Inflammatory macrophage treated with lipopolysaccharide for 1 hour (primary cell): ENCODE results near the gene RRP15.

Experiments
- DNase-seq, 2 donors: peaks; one replicate each; pipeline ENCODE4 v3.0.0-alpha.2; 2020 to 2022

Gene RRP15, protein sequence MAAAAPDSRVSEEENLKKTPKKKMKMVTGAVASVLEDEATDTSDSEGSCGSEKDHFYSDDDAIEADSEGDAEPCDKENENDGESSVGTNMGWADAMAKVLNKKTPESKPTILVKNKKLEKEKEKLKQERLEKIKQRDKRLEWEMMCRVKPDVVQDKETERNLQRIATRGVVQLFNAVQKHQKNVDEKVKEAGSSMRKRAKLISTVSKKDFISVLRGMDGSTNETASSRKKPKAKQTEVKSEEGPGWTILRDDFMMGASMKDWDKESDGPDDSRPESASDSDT

DNA sequence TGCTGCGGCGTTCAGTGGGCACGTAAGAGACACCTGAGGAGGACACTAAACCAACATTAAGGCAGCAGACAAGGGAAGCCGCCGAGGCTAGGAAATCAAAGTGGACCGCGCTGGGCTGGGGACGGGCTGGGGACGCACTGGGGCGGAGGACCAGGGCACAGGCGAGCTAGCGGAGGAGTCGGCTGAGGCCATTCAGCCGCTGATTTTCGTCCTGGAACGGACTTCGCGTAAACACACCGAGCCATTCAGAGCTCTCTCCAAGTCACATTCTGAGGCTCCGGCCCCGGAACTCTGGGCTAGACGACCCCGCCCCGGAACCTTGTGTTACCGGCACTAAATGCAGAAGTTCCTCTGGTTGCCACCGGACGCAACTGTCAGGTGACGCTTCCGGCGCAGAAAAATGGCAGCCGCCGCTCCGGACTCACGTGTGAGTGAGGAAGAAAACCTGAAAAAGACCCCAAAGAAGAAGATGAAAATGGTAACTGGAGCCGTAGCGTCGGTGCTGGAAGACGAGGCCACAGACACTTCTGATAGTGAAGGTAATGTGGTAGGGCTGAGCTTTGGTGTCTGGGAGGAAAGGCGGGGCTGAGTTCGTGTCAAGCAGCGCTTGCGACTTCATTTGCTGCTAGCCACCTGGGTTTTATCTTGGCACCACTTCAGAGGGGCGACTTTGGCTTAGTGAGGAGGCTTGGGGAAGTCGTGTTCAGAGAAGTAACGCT lies at the start of gene RRP15:
Gene RRP15, plus strand, starts transcription at position 377 of the 719 bp plus-strand sequence. Its CDS starts 24 bp downstream, at position 401.
- peak; percentile 83 to 94 for DNase-seq

DNA sequence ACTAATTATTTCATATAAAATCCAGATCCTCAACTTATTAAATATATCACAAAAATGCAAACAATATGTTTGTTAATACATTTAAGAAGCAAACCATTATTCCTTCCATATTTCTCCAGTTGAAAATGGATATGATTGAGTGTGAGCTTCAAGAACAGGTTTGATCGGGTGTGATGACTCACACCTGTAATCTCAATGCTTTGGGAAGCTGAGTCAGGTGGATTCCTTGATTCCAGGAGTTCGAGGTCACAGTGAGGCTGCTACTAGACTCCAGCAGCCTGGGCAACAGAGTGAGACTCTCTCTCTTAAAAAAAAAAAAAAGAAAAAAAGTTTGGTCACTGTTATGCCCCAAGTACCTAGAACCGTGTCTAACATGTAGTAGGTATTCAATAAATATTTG lies 42.9 kb upstream of the RRP15 start:
- no peak for DNase-seq

DNA sequence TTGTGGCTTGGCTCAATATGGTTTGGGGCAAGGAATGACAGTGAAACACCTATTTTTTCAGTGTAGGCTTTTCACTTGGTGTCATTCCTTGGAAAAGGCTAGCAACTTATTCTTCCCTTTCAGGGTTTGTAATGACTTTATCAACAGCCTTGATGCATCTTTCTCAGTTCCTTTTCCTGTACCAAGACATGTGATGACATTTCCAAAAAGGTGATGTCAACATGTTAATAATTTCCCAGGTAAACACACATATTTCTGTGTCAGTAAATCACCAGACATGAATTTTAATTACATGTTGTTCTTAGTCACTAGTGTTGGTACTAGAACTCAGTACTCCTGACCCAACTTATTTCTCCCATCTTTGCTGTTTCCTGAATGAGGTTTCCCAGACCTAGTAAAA lies 37.8 kb upstream of the RRP15 start:
- no peak for DNase-seq

DNA sequence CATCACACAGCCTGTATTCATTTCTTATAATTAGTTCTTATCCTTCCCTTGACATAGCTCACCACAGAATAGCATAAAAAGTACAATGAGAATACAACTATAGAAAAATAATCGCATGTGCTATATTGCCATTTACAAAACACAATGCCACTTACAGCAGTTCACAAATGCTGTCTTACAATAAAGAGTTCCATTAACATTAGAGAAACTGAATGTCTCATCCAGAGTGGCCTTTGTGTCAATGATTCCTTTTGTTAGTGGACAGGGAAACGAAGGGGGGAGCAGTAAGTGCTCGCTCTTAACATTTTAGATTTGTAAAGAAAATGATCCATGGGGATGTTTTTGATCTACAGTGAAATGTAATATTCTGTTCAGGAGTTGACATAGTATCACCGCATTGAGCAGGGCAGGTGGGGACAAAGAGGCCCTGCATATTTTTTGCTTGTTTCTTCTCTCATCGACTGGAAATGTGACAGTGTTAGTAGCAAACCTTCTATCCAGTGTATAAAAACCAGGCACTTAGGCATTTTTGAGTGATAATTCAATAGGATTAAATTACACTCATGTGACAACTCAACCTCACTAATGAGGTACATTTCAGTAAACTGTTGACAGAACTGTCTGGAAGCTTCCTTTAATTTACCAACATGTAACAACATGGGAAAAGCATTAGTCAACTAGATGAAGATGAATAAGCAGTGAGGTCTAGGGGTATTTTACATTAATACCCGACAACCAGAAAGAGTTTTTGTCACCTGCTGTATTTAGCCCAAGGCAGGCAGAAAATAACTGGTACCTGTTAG lies 35.6 kb upstream of the RRP15 start:
- no peak for DNase-seq

DNA sequence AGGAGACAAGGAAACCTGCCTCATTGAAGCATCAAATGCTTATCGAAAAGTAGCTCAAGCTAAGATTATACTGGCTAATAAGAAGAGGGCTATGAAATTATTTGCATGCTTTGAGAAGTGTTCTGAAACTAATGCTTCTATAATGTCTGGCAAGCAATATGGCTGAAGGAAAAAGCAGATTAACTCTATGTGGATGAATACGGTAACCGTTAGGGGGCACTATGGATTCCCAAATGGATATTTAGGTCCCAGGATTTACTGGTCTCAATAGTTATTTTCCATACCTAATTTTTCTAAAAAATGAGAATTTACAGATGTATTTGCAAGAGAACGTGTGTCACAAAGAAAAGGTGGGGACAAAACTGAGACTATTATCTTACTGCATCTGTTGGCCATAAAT lies 34.6 kb upstream of the RRP15 start:
- DNase-seq = no peak

DNA sequence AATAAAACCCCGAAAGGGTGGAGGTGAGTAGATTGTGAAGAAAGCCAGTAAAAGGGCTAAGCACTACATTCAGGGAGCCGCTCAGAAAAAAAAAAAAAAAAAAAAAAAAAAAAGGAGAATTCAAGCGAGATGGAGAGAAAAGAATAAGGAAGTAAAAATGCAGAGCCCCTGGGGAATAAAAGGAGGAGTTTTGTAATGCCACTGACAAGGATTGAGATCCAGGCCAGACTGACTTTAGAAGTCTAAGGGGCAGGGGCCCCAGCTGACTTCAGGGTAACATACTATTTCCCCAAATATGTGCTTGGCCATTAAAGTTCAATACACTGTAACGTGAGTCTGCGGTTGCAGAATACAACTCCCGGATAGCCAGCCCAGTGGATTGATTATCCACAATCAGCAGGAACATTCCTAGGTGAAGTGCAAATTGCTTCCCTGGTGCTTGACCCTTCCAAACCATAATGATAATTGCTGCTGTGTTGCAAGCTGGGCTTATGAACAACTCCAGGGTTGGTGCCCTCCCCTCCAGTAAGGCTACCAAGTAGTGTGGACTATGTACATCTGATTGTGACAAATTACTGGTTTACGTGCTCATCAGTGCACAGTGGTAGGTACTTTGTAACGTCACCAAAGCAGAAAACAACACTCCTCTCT lies 30.7 kb upstream of the RRP15 start:
- no peak for DNase-seq

DNA sequence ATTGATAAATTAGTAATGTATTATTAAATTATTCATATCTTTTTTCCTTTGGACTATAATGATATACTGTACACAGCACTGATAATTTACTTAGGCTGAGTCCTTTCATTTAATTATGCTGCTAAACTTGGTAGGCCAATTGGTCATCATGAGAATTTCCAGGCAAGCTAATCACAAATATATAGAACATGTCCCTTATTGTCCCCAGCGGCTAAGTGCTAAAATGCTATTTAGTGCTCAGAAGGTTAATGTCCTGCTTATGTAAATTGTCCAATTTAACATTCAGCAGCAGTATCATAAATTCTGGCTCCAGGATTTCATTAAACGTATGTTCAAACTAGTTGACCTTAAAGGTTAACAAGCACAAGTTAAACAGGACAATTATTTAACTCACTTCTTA lies 30.0 kb upstream of the RRP15 start:
- no peak for DNase-seq

DNA sequence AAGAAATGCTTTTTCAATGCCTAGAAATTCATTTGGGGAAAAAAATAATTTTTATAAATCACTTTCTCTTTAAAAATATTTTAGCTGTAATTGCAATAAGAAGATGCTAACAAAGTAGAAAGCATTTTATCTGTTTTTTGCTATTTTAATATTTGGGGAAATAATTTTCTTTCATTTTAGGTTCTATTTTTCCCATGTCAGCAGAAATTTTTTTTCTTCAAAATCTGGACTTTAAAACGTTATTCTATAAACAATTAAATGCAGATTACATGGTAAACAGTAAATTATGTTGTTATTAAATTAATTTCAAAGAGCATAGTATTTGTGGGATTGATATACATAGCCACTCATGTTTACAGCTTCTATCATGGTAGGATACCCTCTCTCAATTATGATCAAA lies 27.7 kb upstream of the RRP15 start:
- no peak for DNase-seq

DNA sequence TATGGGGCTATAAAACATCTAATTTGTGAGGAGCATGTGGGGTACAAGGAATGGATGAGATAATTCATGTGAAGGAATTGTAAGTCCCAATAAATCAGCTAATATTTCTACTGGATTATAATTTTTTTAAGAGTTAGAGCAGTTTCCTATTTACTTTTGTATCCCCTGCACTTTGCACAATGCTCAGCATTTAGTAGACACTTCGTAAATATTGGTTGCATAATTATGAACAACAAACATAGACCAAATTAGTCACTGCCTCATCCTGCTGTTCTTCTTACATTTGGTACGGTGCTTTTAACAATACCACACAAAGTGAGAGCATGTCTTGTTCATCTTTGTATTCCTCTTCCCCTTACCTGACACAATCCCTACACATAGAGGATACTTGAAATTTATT lies 27.1 kb upstream of the RRP15 start:
- DNase-seq = no peak

DNA sequence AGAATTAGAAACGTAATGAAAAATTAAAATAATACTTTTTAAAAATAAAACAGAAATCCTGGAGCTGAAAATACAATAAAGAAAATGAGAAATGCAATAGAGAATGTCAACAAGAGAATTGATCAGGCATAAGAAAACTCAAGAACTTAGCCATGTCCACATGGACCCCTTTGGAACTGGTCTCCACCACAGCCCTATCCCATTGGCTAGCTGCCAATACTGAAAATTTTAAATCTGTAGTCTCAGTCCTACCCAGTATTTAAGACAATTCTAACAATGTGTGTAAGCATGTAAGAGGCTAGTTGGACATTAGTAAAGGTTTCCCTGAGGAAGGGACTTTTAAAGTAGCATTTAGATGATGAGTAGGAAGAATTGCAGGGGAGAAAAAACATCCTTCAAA lies 25.8 kb upstream of the RRP15 start:
- DNase-seq = no peak

DNA sequence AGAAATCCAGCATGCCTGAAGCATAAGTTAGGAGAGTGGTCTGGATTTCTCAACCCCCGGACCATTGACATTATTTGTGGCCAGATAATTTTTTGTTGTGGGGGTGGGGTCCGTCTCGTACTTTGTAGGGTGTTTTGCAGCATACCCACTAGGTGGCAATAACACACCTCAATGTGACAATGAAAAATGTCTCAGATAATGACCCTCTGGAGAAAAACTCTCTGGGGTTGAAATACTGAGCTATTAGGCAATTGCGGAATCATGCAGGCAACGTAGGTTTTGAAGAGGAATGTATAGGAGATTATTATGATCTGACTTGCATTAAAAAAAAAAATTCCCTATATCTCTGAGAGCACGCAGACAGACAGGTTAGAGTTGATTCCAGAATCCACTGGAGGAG lies 25.3 kb upstream of the RRP15 start:
- peak in 1 of 2 donors; percentile 1 for DNase-seq

DNA sequence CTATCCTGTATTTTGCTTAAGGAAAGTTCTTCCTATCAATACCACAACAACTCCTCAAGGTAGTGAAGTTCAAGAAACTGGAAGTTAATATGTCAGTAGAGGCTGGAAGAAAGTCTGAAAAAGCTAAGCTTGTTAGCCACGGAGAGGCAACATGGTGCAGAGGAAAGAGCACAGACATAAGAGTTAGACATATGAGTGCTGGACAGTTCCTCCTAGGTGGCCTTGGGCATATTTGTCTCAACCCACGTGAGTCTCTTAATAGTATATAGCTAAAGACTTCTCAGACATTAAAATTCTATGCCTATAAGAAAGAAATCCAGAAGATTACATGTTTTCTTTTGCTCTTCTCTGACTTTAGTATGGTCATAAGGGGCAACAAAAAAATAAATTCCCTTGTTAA lies 22.8 kb upstream of the RRP15 start:
- no peak for DNase-seq

DNA sequence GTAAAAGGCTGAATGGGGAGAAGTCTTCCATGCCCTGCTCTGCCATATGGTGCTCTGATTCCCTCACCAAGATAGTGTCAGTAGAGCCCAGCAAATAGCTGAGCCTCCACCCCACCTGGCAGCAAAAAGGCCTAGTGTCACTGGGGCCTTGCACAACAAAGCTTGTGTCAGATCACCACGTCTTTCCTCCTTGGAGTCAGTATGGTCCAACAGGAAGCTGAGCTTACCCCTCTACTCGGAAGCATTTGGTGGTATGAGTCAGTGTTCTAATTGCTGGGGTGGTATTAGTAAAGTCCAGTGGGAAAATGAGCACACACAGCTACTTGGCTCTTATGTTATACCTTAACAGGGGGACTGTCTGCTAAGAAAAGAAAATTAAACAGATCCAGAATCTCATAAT lies 18.7 kb upstream of the RRP15 start:
- no peak for DNase-seq

DNA sequence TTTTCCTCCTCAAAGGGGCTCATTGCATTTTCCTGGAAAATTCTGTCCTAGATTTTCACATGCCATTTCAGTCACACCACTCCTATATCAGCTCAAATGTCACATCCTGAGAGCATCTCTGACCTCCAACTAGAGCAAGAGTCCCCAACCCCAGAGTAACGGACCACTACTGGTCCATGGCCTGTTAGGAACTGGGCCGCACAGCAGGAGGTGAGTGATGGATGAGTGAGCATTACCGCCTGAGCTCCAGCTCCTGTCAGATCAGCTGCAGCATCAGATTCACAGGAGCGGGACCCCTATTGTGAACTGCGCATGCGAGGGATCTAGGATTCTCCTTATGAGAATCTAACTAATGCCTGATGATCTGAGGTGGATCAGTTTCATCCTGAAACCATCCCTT lies 12.7 kb upstream of the RRP15 start:
- no peak for DNase-seq

DNA sequence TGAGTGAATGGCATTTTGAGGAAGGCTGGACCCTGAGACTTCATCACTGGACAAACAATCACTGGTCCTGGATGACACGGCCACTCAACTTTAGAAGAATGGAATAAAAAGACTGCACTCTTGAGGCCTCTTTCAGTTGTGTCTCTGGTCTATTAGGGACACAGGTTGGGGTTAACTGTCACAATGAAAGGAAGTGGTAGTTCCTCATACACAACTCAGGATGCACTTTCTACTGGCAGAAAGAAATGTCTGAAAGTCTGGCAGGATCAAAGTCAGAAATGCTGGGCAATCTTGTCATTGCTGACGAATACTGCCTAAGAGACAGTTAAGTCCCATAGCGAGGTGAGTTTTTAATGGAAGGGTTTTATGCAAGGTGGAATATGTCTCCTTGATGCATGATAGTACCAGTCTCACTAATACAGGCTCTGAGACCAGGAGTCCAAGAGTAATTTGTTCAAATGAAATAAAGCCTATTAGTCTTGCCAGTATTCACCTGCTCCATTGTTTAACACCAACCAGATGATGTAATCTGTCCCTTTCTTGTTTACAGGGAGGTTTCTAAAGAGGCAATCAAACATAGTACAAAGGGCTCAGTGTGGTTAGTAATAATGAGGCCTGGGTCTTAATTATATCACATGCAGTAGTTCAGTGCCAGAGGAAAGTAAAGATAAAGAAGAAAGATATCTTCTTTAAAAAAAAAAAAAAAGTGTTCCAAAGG lies 11.2 kb upstream of the RRP15 start:
- no peak for DNase-seq

DNA sequence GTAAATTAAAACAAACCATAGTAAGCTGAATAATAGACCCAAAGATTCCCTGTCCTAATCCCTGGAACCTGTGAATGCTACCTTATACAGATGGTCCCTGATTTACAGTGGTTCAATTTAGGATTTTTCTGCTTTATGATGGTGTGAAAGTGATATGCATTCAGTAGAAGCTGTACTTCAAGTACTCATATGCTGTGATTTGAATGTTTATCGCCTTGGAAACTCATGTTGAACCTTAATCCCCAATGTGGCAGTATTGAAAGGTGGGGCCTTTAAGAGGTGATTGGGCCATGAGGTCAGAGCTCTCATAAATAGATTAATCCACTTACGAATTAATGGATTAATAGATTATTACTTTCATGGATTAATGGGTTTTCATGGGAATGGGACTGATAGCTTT lies 10.6 kb upstream of the RRP15 start:
- DNase-seq = no peak

DNA sequence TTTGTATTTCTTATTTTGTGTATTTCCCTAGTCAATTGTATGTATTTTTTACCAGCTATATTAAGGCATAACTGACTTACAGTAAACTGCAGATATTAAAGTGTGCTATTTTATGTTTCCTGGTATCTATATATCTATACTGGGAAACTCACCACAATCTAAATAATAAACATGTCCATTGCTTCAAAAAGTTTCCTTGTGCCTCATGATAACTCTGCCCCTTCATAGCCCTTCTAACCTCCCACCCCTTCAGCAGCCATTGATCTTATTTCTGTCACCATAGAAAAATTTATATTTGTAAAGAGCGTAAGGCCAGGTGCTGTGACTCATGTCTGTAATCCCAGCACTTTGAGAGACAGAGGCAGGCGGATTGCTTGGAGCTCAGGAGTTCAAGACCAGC lies 9.3 kb upstream of the RRP15 start:
- DNase-seq = no peak

DNA sequence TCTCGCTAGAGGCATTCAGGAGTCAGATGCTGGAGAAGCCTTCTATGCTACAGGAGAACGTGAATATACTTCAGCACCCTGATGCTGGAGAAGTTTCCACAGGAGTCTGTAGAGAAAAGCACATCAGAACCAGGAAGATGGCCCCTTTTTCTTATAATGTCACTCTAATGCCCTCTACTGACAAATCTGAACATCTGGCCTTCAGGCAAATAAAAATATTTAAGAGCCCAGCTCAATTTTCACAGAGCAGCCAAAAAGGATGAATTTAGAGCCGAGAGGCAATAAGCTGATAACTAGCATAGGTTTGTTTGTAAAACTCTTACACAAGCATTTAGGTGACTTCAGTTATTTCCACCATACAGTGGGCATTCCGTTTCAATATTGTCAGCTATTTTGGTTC lies 3.8 kb upstream of the RRP15 start:
- no peak for DNase-seq

DNA sequence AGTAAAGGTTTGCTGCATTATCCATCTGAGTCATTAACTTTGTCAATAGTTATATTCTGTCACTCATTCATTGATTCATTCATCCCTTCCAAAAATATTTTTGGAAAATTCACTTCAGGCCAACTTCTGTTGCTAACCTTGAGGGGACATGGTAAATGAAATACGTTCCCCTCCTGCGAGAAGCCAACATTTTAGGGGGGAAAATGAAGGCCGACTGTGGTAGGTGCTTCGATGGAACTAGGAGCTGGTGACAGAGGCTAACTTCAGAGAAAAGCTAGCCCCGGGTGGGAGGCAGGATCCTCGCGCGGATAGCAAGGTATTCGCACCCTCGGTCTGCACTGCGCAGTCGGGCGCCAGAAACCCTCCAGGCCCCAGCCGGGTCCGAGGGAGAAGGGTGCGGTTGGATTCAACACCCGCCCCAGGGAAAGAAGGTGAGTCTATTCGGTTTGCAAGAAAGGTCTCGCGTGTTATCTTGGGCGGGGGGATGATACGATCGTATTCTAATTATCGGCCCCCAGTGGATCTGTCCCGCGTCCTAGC lies 646 bp upstream of the RRP15 start:
- no peak for DNase-seq

DNA sequence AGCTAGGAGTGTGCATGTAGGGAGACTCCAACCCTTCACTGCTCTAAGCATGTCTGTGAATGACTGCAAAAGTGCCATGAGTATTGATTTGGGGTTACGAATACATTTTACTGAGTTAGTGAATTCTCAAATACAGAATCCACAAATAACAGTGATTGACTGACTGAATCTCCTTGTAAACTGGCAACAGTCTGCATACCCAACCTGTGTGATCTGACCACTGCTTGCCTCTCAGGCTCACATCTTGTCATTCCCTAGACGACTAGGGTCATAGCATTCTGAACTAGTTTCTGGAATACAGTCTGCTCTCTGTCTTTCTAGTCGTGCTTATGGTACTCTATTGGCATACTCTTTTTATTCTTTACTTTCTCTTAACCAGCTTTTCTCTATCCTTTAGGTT lies 7.4 kb downstream of the RRP15 start:
- DNase-seq = no peak

DNA sequence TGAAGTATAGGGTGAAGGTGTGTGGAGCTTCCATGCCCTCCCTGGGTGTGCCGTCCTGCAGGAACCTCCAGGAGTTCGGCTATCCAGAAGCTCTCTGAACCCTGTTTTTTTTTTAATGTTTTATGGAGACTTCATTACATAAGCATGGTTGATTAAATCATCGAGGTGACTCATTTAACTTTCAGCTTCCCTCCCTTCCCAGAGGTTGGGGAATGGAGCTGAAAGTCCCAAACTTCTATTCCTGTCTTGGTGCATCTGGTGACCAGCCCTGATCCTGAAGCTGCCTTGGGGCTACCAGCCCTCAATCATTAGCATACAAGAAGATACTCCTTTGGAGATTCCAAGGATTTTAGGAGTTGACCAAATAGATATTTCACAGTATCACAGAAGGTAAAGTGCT lies 9.5 kb downstream of the RRP15 start:
- peak in 1 of 2 donors; percentile 11 for DNase-seq

DNA sequence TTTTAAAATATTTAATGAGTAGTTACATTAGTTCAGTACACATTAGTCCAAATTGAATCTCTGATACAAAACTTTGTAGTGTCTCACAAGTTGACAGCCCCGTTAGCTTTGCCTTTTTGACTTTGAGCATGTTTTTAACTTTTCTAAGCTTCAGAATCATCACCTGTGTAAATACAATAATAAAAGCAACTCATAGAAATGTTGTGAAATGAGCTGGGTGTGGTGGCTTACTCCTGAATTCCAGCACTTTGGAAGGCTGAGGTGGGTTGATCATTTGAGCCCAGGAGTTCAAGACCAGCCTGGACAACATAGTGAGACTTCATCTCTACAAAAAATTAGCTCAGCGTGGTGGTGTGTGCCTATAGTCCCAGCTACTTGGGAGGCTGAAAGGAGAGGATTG lies 11.1 kb downstream of the RRP15 start:
- DNase-seq = no peak

DNA sequence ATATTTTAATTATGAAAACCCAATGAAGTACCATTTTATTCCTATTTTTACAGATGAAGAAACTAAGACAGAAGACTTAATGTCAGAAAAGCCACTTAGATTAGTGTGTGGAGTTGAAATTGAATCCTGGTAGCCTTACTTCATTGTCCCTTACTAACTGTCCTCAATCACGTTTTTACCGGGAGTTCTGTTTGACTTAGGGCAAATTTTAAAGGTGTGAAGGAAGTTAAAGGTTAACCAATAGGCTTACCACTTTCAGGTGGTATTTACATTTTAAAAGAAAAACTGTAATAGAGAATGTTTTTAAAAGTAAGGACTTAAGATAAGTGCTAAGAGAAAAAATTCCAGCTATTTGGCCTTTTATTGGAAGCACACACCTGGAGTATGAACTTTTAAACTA lies 12.4 kb downstream of the RRP15 start:
- no peak for DNase-seq
